HG03175 (cell line): ENCODE measurements around the gene NGB.
"Not testable (repeated sequence)": the region's sequence is repeated elsewhere in the genome, so short reads cannot be mapped to it uniquely, and the experiment has no call there.

Experiments used
- ATAC-seq: cut with Tn5 transposase; IDR thresholded peaks from one replicate; pipeline ENCODE4 v1.9.1; 2021; ENCODE audit warnings: mild to moderate bottlenecking, moderate library complexity; ENCODE audit not compliant: unreplicated experiment

Gene NGB

GRCh38 chr14:77296906-77297305, 25.9 kb upstream of the NGB start:
- no peak for ATAC-seq

DNA sequence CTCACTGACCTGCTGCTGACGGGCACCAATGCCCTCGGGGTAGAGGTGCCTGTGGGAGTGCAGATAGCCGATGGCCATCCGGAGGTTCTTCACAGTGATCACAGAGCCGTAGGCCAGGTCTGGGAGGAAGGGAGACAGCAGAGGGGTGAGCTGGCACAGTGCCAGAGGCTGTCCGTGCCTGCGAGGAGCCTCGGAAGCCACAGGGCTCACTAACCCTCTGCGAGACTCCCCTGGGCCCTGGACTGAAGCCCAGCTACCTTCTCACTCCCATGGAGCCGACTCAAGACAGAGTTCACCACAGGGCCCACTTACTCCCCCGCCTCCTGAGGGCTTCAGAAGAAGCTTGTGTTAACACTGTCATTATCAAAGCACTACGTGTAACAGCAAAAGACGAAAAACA, 25.1 kb upstream of the NGB start:
- no peak for ATAC-seq

- ATAC-seq: no peak
Observed at GRCh38 chr14:77290705-77291104, 19.7 kb upstream of the NGB start.

DNA sequence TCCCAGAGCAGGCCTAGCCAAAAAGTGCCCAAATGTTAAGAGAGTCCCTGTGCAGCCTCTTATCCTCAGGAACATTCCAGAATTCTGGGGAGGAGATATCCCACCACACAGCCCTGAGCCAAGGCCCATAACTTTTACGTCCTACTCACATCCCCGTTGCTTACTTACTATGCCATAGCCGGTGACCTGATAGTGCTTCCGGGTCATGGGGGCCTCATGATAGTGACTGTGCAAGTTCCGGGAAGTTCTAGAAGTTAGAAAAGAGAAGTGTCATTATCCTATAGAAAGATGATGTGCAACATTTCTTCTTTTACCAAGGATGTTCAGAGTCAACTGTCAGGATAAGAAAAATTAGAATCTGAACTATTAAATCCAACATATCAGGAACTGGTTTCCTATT, 15.6 kb upstream of the NGB start:
- ATAC-seq: no peak

GRCh38 chr14:77284466-77284865, 13.5 kb upstream of the NGB start:
- no peak for ATAC-seq

DNA sequence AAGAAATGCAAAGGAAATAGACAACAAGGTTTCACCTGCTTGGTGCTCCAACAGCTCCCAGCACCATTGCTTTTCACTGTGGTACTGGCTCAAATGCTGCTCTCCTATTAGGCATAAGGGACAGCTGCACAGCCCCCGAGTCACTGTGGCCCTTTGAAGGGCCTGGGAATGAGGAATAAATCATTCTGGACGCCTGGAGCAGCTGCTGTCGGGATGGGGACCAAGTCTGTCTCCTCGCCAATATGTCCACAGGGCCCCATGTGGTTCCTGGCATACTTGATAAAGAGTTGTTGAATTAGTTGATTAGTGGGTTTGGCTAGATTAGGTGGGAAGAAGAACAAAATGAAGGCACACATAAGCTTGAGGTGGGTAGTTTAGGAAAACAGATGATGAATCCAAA, 13.1 kb upstream of the NGB start:
- no peak for ATAC-seq

GRCh38 chr14:77281852-77282410, 10.9 kb upstream of the NGB start:
- no peak for ATAC-seq

- not testable (repeated sequence) for ATAC-seq
Observed at GRCh38 chr14:77280921-77281320, 9.9 kb upstream of the NGB start.

DNA sequence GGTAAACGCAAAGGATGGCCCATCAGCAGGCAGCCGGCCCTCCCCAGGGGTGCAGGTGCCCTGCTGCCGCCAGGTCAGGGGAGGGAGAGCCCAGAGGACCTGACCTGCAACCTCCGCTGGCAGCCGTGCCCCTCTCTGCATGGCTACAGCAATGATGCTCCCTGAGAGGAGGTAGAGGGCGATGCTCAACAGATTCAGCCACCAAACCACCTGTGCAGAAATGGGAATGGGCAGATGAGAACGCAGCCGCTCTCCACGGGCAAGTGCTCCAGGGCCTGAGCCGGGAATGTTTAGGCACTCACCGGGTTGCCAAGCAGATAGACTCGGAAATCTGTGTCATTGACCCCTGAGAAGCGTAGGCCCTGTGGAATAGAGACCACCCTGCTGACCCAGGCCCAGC, 8.7 kb upstream of the NGB start:
- ATAC-seq: no peak

GRCh38 chr14:77278461-77279230, 7.6 kb upstream of the NGB start:
- no peak for ATAC-seq

- no peak for ATAC-seq
Observed at GRCh38 chr14:77276959-77277358, 6.0 kb upstream of the NGB start.

GRCh38 chr14:77276295-77276935, 5.4 kb upstream of the NGB start:
- no peak for ATAC-seq

GRCh38 chr14:77275601-77276017, 4.6 kb upstream of the NGB start:
- ATAC-seq: no peak

DNA sequence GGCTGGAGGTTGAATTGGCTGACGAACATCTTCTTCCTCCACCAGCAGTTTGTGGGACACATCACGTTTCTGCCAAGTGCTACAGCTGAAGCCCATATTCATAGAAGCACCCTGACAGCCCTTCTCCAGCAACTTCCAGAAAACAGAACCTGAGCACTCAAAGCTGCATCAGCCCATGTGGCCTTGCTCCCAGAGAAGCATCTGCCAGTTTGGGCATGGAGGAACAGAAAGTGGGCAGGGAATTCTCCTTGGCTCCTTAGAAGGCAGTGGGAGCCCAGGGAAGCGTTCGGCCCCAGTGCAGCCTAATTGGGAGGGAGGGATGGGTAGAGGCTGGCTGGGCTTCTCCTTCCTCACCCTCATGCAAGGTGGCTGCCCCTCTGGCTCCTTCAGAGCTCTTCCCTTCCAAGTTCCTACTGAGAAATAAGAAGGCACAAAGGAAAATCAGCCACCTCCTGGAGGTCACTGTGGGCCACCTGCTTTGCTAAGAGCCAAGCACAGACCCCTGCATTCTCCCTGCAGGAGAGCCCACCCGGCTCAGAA, 4.1 kb upstream of the NGB start:
- no peak for ATAC-seq

DNA sequence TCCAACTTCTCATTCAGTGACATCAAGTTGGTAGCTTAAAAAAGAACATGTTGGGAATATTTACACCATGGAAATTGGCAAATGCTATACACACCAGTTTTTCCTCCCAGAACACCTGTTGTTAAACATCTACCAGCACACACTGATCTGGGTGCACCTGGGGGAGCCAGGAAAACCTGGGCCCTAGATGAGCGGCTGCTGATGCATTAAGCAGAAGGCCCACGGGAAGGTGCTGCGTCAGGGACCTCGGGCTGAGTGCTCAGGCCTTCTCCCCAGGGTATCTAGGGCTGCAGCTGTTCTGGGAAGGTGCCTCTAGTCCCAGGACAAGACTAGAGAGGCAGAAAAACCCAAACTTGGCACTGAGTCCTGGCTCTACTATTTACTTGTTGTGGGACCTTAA, 2.8 kb upstream of the NGB start:
- ATAC-seq: no peak

GRCh38 chr14:77272261-77272660, 1.3 kb upstream of the NGB start:
- ATAC-seq: no peak

DNA sequence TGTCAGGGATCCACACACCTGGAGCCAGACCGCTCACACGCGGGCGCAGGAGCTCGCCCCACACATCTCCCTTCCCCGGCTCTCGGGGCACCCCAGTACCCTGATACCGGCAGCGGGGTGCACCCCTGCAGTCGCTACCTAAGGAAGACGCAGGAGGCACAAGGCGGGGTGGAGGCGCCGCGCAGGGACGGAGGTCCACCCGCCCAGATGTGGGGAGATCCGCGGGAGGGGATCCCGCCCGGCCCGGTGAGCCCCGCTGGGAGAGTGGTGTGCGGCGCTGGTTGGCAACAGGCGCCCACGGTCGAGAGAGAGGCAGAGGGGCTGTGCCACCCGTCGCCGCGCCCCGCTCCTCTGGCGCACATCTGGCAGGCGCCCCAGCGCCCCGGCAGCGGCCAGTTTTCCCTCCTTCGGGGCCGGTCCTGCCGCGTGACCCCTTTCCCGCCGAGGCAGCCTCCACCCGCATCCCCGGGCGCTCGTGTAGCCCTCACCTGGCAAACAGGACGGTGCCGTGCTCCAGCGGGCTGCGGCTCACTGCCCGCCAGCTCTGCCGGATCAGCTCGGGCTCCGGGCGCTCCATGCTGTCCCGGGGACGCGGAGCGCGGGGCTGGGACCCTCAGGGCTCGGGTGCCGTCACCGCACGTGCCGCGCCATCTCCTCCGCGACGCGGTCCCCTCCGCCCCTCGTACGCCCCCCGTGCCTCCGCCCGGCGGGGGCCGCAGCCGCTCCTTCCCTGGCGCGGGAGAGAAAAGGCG, 469 bp downstream of the NGB start:
- ATAC-seq: no peak

GRCh38 chr14:77268989-77269600, 1.9 kb downstream of the NGB start:
- ATAC-seq: no peak

GRCh38 chr14:77267937-77268699, 2.9 kb downstream of the NGB start:
- ATAC-seq: no peak

- no peak for ATAC-seq
Observed at GRCh38 chr14:77266336-77266735, 4.7 kb downstream of the NGB start.
